Parathyroid adenoma (tissue), 2 donors: ENCODE measurements around the gene INAFM2.

ENCODE experiments used
- H2AFZ ChIP-seq: fragments of 300-600 bp; sonication (generic); one replicate; pipeline ENCODE4 v1.7.0; 2017; ENCODE audit warnings: antibody characterized with exemption, mild to moderate bottlenecking
- H3K27ac ChIP-seq: fragments of 300-600 bp; sonication (generic); one replicate; pipeline ENCODE4 v1.7.0; 2017
- H3K27me3 ChIP-seq: fragments of 300-600 bp; sonication (generic); one replicate; pipeline ENCODE4 v1.7.0; 2017; ENCODE audit warnings: low read length; ENCODE audit not compliant: control insufficient read depth, insufficient read depth
- H3K36me3 ChIP-seq: fragments of 300-600 bp; sonication (generic); one replicate; pipeline ENCODE4 v1.7.0; 2017; ENCODE audit warnings: low read length; ENCODE audit not compliant: control insufficient read depth, insufficient read depth
- H3K4me1 ChIP-seq: fragments of 300-600 bp; sonication (generic); one replicate; pipeline ENCODE4 v1.7.0; 2017; ENCODE audit warnings: control low read depth
- H3K4me2 ChIP-seq: fragments of 300-600 bp; sonication (generic); one replicate; pipeline ENCODE4 v1.7.0; 2017; ENCODE audit warnings: low read length
- H3K4me3 ChIP-seq: fragments of 300-600 bp; sonication (generic); one replicate; pipeline ENCODE4 v1.7.0; 2017; ENCODE audit warnings: low read depth, low read length
- H3K79me2 ChIP-seq: fragments of 300-600 bp; sonication (generic); one replicate; pipeline ENCODE4 v1.7.0; 2017; ENCODE audit warnings: control low read depth
- H3K9ac ChIP-seq: fragments of 300-600 bp; sonication (generic); one replicate; pipeline ENCODE4 v1.7.0; 2017; ENCODE audit warnings: mild to moderate bottlenecking
- H3K9me3 ChIP-seq: fragments of 300-600 bp; sonication (generic); one replicate; pipeline ENCODE4 v1.7.0; 2017; ENCODE audit warnings: low read length; ENCODE audit not compliant: control insufficient read depth
- CTCF ChIP-seq: fragments of 300-600 bp; sonication (generic); IDR thresholded peaks from one replicate; pipeline ENCODE4 v1.7.0; 2017; ENCODE audit warnings: antibody characterized with exemption, mild to moderate bottlenecking
- donor health status: primary hyperparathyroidism.

Gene INAFM2

DNA sequence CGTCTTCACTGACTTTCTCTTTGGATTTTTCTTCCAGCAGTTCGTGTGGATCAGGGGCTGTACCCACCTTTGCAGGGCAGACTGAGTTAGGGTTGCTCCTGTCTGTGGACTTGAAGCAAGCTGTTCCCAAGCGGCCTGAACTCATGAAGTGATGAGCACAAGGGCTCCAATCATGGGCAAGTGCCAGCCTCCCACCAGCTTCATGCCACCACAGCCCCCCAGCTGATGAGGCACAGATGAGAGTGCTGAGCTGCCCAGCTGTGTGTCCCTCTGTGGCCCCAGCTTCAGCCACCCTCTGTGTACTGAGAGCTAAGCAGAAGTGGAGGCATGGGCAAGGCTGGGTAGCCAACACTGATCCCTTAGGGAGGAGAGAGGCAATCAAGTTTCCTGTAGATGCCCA lies 12.5 kb upstream of the INAFM2 start:
- H3K4me1 ChIP-seq: no peaks in the 10 kb centered on the region
- no peak overlapping the region for H3K9ac ChIP-seq
- H3K4me2 ChIP-seq: no peak overlapping the region
- H3K27me3 ChIP-seq: no peaks in the 10 kb centered on the region
- H3K79me2 ChIP-seq: no peaks in the 10 kb centered on the region
- H2AFZ ChIP-seq: no peak overlapping the region
- no peak for TF ChIP-seq CTCF
- no peaks in the 10 kb centered on the region for H3K9me3 ChIP-seq
- no peak overlapping the region for H3K27ac ChIP-seq
- H3K4me3 ChIP-seq: no peak overlapping the region
- H3K36me3 ChIP-seq: no peaks in the 10 kb centered on the region

GRCh38 chr15:40312370-40313158 lies 10.9 kb upstream of the INAFM2 start:
- Histone ChIP-seq H3K27ac (no peak overlapping the region), H3K4me1 (no peaks in the 10 kb centered on the region), H3K79me2 (no peaks in the 10 kb centered on the region), H3K9ac (no peak overlapping the region), H3K4me2 (no peak overlapping the region), H2AFZ (no peak overlapping the region), H3K4me3 (no peak overlapping the region), H3K9me3 (no peaks in the 10 kb centered on the region), H3K36me3 (no peaks in the 10 kb centered on the region), H3K27me3 (no peaks in the 10 kb centered on the region)
- no peak for TF ChIP-seq CTCF

GRCh38 chr15:40313531-40314398 lies 9.7 kb upstream of the INAFM2 start:
- TF ChIP-seq CTCF: no peak
- Histone ChIP-seq H3K27ac (no peak overlapping the region), H3K79me2 (no peaks in the 10 kb centered on the region), H3K9me3 (no peaks in the 10 kb centered on the region), H3K36me3 (no peaks in the 10 kb centered on the region), H3K27me3 (no peaks in the 10 kb centered on the region), H2AFZ (peak overlapping the region; percentile 28), H3K4me2 (peak overlapping the region; percentile 9), H3K9ac (no peak overlapping the region), H3K4me3 (no peak overlapping the region), H3K4me1 (no peaks in the 10 kb centered on the region)

DNA sequence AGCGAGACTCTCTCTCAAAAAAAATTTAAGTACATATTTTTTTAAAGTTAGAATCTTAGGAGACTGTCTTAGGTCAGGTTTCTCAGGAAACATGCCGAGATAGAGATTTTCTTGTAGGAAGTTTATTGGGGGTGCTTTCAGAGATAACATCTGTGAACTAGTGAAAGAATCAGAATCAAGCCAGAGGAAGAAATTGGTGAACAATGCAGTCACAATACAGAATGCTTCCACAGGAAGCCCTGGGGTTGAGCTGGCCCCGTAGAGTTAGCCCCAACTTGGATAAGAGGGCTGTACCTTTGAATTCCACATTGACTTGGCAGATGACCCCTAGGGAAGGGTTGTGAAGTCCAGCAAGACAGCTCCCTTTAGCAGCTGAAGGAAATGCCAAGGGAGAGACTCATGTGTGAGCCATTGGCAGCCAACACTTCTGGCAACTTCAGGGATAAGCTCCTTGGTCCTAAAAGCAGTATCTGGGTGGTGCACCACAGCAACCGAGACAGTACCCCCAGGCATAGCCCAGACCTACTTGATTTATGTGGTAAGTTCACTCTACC lies 8.7 kb upstream of the INAFM2 start:
- Histone ChIP-seq H3K4me1 (no peaks in the 10 kb centered on the region), H3K36me3 (no peaks in the 10 kb centered on the region), H3K4me2 (no peak overlapping the region), H3K4me3 (no peak overlapping the region), H3K27me3 (no peaks in the 10 kb centered on the region), H3K79me2 (no peaks in the 10 kb centered on the region), H3K27ac (no peak overlapping the region), H3K9ac (no peak overlapping the region), H2AFZ (no peak overlapping the region), H3K9me3 (no peaks in the 10 kb centered on the region)
- TF ChIP-seq CTCF: no peak
